Neural progenitor cell (in vitro differentiated cells): ENCODE measurements around the gene MYO15A.

Source experiments
- EZH2 ChIP-seq: fragments of 200-600 bp; sonication (generic); IDR thresholded peaks from 2 replicates; pipeline ENCODE4 v1.6.1; 2017; ENCODE audit warnings: antibody characterized with exemption, mild to moderate bottlenecking, moderate library complexity
- EZH2phosphoT487 ChIP-seq: fragments of 200-600 bp; sonication (generic); IDR thresholded peaks from 2 replicates; pipeline ENCODE4 v1.6.1; 2017; ENCODE audit warnings: antibody characterized with exemption
- TF ChIP-seq, protein P1 (sequence below): fragments of 200-600 bp; sonication (generic); IDR thresholded peaks from 2 replicates; pipeline ENCODE4 v1.5.1; 2017; ENCODE audit warnings: antibody characterized with exemption, mild to moderate bottlenecking

DNA sequence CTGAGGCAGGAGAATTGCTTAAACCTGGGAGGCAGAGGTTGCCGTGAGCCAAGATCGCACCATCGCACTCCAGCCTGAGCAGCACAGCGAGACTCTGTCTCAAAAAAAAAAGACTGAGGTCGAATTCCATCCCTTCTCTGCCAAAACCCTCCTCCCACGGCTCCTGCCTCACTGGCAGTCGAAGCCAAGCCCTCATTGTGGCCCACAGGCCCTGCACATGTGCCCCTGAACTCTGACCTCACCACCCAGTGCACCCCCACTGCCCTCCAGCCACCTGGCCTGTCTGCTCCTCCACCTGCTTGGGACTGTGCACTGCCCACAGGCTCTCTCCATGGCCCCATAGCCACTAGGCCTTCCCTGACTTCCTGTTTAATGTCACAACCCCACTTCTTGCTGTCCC is 7.0 kb downstream of the MYO15A start:
- TF ChIP-seq, protein P1, sequence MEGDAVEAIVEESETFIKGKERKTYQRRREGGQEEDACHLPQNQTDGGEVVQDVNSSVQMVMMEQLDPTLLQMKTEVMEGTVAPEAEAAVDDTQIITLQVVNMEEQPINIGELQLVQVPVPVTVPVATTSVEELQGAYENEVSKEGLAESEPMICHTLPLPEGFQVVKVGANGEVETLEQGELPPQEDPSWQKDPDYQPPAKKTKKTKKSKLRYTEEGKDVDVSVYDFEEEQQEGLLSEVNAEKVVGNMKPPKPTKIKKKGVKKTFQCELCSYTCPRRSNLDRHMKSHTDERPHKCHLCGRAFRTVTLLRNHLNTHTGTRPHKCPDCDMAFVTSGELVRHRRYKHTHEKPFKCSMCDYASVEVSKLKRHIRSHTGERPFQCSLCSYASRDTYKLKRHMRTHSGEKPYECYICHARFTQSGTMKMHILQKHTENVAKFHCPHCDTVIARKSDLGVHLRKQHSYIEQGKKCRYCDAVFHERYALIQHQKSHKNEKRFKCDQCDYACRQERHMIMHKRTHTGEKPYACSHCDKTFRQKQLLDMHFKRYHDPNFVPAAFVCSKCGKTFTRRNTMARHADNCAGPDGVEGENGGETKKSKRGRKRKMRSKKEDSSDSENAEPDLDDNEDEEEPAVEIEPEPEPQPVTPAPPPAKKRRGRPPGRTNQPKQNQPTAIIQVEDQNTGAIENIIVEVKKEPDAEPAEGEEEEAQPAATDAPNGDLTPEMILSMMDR = no peak
- TF ChIP-seq EZH2phosphoT487 (no peak), EZH2 (no peak)
